HEK293T (cell line): ENCODE results near the gene SCNN1G.

Source experiments
- ARNT ChIP-seq: fragments of 450-650 bp; IDR thresholded peaks from 2 replicates; pipeline ENCODE4 v1.6.1; 2017; ENCODE audit warnings: mild to moderate bottlenecking
- BHLHE40 ChIP-seq: fragments of 450-650 bp; IDR thresholded peaks from 2 replicates; pipeline ENCODE4 v1.6.1; 2016; ENCODE audit warnings: mild to moderate bottlenecking, moderate library complexity, borderline replicate concordance
- CTBP1 ChIP-seq: fragments of 450-650 bp; IDR thresholded peaks from 2 replicates; pipeline ENCODE4 v1.6.1; 2016; ENCODE audit warnings: borderline replicate concordance
- ELF4 ChIP-seq: fragments of 450-650 bp; IDR thresholded peaks from 2 replicates; pipeline ENCODE4 v1.6.1; 2017; ENCODE audit warnings: antibody characterized with exemption
- FOXA1 ChIP-seq: fragments of 450-650 bp; IDR thresholded peaks from 2 replicates; pipeline ENCODE4 v1.6.1; 2016; ENCODE audit warnings: mild to moderate bottlenecking
- FOXK2 ChIP-seq: fragments of 450-650 bp; IDR thresholded peaks from 2 replicates; pipeline ENCODE4 v1.6.1; 2016; ENCODE audit warnings: mild to moderate bottlenecking
- PKNOX1 ChIP-seq: fragments of 450-650 bp; IDR thresholded peaks from 2 replicates; pipeline ENCODE4 v1.6.1; 2016
- SP1 ChIP-seq: fragments of 450-650 bp; IDR thresholded peaks from 2 replicates; pipeline ENCODE4 v1.6.1; 2017
- SUZ12 ChIP-seq: fragments of 450-650 bp; IDR thresholded peaks from 2 replicates; pipeline ENCODE4 v1.6.1; 2016; ENCODE audit warnings: mild to moderate bottlenecking

GRCh38 chr16:23174622-23175021 lies 7.9 kb upstream of the SCNN1G start:
- no peak for TF ChIP-seq SP1
- no peak for TF ChIP-seq PKNOX1
- no peak for TF ChIP-seq ARNT
- no peak for TF ChIP-seq BHLHE40
- TF ChIP-seq SUZ12 = no peak
- TF ChIP-seq CTBP1 = no peak
- TF ChIP-seq FOXK2 = no peak
- TF ChIP-seq ELF4 = no peak
- TF ChIP-seq FOXA1 = no peak
